ENCODE data around the gene TMEM86B. TPM values are rescaled to one million over a fixed set of nuclear protein-coding genes. Genes with fewer than 3 reads are reported as not detected.
"Not testable (repeated sequence)": the region's sequence is repeated elsewhere in the genome, so short reads cannot be mapped to it uniquely, and the experiment has no call there.

TMEM86B gene
- total RNA-seq, 1 experiment from 2014 or later: 0.47 TPM

DNA sequence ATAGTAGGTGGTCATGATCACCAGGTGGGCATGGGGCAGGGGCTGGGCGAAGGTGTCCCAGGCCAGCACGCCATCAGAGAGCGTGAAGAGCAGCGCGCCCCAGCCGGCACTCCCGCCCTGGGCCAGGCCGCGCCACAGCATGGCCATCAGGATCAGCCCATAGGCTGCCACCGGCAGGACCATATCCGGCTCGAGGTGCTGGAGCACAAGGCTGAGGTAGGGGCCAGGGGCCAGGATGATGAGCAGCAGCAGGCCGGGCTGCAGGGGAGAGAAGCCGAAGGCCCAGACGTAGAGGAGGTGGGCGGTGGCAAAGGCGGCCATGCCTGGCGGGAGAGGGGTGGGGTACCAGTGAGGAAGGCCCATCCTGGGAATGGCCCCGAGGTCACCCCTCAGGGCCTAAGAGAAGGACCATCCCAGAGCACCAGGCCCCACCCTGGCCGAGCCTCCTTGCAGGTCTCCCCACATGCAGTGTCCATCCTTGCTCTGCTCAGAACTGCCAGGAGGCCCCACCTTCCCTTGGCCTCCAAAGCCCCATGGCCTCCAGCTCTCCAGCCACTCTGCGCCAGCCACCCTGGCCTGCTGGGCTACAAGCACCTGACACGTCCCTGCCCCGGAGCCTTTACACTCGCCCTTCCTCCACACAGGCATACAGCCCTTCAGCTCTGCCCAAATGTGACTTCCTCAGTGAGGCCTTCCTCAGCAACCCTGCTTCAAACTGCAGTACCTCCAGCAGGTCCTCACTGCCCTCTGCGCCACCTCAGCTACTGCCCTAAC, 1.1 kb downstream of the TMEM86B start:
- DNase-seq (ENCODE audit: low read depth): no peak
- in situ Hi-C loops (cut with HindIII; ENCODE audit: low pct_unique_long_range_greater_than_20kb, low sequenced_read_pairs): no loop called here

DNA sequence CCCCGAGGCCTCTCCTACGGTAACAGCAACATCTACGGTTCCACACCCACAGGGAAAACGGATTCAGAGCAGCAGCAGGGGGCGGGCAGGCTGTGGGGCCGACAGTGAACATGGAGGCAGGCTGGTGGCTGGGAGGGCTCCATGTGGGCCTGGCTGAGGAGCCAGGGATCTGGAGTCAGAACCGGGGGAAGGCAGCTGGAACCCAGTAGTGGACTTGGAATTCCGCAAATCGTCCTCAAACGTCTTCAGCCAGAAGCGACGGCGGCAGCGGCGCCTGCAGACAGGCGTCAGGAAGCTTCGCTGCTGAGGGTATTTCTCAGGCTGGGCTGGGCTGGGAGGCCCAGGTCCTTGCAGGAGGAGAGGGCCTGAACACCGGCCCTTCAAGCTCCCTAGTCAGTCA, 1.8 kb downstream of the TMEM86B start:
- DNase-seq (ENCODE audit: low read depth): no peak

DNA sequence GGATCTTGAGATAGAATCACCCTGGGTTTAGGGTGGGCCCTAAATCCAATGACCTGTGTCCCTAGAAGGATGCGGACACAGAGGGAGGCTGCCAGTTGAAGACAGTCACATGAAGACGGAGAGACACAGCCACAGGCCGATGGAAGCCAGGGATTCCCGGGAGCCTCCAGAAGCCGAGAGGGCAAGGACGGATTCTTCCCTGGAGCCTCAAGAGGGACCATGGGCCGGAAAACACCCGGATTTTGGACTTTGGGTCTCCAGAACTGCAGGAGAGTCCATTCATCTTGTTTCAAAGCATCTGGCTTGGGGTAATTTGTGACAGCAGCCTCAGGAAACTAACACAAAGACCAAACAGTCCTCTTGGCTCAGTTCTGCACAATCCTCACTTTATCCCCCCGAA, 2.3 kb downstream of the TMEM86B start:
- no peak for DNase-seq (ENCODE audit: low read depth)
- in situ Hi-C loops (cut with HindIII; ENCODE audit: low pct_unique_long_range_greater_than_20kb, low sequenced_read_pairs): no loop called here

More for the DNA sequence above, 1.8 kb downstream of the TMEM86B start:
- in situ Hi-C loops (cut with HindIII; ENCODE audit: low pct_unique_long_range_greater_than_20kb, low sequenced_read_pairs): no loop called here

DNA sequence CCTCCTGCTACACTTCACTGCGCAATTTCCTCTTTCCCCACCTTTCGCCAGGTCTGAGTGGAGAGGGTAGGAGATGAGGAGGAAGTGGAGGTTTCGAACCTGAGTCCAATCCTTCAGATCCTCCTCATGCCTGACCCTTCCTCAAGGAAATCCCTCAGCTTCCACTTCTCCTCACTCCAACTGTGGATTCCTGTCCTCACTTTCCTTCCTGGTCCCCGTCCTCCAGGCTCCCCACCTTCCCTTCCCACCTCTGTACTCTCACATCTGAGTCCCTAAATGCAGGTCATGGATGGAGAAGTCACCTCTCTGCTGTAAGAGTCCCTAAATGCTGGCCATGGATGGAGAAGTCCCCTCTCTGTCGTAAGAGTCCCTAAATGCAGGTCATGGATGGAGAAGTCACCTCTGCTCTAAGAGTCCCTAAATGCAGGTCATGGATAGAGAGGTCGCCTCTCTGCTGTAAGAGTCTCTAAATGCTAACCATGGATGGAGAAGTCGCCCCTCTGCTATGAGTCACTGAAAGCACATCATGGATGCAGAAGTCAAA, 3.1 kb downstream of the TMEM86B start:
- in situ Hi-C loops (cut with HindIII; ENCODE audit: low pct_unique_long_range_greater_than_20kb, low sequenced_read_pairs): no loop called here
- DNase-seq (ENCODE audit: low read depth): no peak

DNA sequence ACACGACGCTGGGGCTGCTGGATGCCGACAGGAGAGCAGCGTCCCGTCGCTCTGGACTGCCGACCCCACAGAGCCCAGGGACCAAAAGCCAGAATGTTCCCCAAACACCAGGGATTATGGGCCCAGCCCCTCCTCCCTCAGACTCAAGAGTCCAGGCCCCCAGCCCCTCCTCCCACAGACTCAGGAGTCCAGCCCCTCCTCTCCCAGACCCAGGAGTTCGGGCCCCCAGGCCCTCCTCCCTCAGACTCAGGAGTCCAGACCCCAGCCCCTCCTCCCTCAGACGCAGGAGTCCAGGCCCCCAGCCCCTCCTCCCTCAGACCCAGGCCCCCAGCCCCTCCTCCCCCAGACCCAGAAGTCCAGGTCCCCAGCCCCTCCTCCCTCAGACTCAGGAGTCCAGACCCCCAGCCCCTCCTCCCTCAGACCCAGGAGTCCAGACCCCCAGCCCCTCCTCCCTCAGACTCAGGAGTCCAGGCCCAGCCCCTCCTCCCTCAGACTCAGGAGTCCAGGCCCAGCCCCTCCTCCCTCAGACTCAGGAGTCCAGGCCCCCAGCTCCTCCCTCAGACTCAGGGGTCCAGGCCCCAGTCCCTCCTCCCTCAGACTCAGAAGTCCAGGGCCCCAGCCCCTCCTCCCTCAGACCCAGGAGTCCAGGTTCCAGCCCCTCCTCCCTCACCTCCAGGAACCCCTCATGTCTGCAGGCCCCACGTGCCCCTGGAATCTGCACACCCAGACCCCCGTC, 3.7 kb downstream of the TMEM86B start:
- DNase-seq (ENCODE audit: low read depth); in situ Hi-C loops (cut with HindIII; ENCODE audit: low pct_unique_long_range_greater_than_20kb, low sequenced_read_pairs): not testable (repeated sequence)

DNA sequence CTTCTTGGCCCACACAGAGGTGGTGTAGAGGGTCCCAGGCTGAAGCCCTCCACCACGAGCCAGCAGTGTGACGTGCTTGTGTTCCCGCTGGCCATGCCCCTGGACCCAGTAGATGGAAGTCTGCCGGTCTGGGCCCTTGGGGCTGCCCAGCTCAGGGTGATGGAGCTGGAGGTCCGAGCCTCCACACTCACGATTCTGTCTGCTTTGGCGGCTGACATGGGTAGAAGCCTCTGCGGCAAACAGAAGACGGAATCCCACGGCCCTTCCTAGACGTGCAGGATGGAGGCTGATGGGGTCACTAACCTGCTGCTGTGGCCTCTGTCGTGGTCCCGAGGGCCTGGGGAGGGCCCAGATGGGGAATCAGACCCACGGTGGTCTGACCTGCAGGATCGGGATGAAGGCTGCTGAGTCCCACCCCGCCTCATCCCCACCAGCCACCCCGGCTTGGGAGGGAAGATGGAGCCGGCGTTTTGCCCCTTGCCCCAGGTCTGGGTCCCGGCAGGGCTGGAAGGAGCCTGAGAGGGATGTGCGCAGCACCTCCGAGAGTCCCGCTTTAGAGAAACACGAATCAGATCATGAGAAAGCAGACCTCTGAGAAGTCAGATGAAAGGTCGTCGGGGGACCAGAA, 4.4 kb downstream of the TMEM86B start:
- in situ Hi-C loops (cut with HindIII; ENCODE audit: low pct_unique_long_range_greater_than_20kb, low sequenced_read_pairs): no loop called here
- DNase-seq (ENCODE audit: low read depth): no peak

DNA sequence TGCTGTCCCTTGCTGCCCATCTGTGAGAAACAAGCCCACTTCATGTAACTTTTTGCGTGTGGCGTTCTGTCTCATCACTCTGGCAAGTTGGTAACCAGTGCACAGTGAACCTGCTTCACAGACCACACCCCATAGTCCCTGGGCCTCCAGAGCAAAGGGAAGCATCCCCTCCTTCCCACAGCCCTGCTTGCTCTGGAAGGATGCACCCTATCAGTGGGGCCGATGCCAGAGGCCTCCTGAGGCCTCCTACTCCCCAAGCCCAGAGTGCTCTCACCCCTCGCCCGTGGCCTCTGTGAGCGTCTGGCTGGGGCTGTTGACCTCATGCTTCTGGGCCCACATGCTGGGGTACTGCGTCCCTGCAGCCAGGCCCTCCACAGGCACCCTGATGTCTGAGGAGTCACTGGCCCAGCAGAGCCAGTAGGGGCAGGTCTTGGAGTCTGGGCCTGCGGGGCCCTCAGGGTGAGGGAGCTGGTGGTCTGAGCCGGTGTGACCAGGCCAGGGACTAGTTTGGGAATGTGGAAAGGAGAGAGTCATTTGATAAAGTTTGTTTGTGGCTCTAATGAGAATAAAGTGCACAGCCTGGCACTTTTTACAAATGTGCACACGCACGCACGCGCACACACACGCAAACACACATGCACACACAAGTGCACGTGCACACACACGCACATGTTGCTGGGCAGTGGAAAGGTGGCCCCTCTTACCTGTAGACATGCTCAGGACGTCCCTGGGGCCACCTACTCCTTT, 5.1 kb downstream of the TMEM86B start:
- in situ Hi-C loops (cut with HindIII; ENCODE audit: low pct_unique_long_range_greater_than_20kb, low sequenced_read_pairs): no loop called here
- no peak for DNase-seq (ENCODE audit: low read depth)

DNA sequence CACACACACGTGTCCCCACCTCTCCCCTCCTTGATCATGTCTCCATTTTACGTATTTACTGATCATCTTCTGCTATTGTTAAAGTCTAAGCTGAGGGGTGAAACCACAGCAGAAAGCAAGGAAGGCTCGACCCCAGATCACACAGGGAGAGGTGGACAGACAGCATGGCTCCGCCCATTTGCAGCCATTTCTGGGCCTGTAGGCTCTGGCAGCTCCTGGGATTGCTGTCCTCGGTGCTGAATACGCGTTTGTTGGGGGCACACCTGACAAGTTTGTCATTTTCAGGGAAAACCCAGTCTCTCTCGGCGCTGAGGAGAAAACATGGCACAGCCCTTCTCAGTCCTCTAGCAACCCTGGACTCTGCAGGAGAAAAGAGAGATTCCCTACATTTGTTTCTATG, 8.0 kb downstream of the TMEM86B start:
- DNase-seq (ENCODE audit: low read depth): peak; percentile 39
- in situ Hi-C loops (cut with HindIII; ENCODE audit: low pct_unique_long_range_greater_than_20kb, low sequenced_read_pairs): no loop called here

DNA sequence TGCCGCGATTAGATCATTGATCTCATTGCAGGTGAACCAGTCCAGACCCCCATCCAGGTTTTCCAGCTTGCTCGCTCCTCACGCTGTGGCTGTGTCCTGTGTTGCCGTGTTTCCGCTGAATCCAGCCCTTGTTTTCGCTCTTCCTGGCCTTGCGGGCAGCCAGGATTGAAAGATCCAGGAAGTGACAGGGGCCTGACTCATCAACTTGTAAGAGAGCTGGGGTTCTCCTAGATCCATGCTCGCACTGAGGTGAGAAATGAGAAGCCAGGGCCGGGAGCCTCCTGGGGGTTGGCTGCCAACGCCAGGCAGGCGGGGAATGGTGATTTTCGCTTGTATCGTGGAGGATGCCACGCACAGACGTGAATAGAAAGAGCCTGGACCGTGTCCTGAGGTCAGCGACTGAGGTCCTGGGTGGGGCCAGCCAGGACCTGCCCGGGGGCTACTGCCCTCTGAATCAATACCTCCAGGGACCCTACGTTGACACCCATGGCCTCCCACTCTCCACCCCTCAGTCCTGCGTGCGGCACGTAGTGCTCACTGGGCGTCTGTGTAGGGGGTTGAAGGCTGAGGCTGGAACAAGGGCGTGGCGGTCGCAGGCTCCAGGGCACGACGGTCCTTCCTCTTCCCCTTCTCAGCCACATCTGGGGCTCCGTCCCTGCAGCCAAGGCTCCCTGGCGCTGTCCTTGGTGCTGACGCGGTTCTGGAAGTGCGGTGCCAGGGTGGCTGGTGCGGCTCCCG, 11.9 kb downstream of the TMEM86B start:
- in situ Hi-C loops (cut with HindIII; ENCODE audit: low pct_unique_long_range_greater_than_20kb, low sequenced_read_pairs): no loop called here
- DNase-seq (ENCODE audit: low read depth): peak; percentile 96

DNA sequence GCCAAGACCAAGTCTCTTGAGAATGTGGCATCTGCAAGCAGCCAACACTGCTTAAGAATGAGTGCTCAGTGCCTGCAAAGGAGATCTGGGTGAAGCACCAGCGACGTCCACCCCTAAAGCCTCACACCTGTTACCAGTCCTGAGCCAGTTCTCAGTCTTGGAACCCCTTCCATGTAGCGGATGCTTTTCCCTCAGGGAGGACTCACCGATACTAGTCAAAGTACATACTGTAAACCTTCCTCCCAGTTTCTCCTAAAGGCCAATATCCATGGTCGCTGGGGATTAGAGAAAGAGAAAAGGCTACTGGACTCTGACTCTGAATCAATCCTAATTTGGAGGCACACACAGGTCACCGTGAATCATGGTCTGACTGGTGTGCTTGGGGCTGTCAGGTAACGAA, 15.0 kb downstream of the TMEM86B start:
- in situ Hi-C loops (cut with HindIII; ENCODE audit: low pct_unique_long_range_greater_than_20kb, low sequenced_read_pairs): no loop called here
- no peak for DNase-seq (ENCODE audit: low read depth)

DNA sequence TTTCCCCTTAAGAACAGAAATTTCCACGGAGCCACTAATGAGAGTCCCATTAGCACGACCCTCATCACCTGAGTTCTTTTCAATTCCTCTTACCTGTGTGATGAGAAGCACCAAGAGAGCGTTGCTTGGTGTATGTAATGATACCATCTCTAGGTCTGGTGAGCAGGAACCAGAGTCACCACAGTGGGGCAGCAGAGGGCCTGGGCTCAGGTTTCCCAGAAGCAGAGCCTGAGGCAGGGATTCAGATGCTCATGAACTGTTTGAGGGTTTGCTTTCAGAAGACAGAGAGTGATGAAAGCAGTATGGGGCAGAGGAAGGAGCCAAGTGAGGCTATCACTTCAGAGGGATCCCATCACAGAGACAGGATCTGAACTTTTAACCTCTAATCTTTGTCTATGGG, 16.1 kb downstream of the TMEM86B start:
- no peak for DNase-seq (ENCODE audit: low read depth)
- in situ Hi-C loops (cut with HindIII; ENCODE audit: low pct_unique_long_range_greater_than_20kb, low sequenced_read_pairs): no loop called here

DNA sequence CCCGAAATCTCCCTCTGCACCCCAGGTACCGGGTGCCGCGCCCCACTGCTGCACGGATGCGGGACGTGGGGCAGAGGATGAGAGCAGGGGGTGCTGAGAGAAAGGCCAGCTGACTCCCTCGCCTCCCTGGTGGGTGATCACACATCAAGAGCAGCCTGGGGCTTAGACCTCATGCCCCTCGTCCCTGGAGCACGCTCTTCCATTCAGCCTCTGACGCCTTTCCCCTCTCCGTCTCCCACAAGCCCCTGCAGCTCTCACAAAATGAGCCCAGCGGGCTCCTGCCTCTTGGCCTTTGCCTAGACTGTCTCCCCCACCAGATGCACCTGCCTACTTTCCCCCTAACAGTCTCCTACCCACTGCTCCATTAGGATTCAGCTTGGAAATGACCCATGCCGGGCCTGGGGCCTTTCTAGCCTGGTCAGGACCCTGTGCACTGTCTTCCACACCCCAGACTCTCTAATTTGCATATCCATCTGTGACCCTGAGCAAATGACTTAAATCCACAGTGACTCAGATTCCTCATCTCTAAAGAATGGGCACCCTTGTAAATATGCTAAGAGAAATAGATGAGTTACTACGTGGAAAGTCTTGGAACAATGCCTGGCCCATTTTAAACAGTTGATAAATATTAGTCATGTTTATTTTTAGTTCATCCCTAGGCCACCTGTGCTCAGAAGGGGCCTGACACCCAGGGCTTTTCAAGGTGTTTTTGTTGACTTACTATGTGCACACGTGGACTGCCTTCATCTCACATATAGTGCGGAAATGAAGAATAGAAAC, 18.7 kb downstream of the TMEM86B start:
- peak; percentile 96 for DNase-seq (ENCODE audit: low read depth)
- in situ Hi-C loops (cut with HindIII; ENCODE audit: low pct_unique_long_range_greater_than_20kb, low sequenced_read_pairs): no loop called here

DNA sequence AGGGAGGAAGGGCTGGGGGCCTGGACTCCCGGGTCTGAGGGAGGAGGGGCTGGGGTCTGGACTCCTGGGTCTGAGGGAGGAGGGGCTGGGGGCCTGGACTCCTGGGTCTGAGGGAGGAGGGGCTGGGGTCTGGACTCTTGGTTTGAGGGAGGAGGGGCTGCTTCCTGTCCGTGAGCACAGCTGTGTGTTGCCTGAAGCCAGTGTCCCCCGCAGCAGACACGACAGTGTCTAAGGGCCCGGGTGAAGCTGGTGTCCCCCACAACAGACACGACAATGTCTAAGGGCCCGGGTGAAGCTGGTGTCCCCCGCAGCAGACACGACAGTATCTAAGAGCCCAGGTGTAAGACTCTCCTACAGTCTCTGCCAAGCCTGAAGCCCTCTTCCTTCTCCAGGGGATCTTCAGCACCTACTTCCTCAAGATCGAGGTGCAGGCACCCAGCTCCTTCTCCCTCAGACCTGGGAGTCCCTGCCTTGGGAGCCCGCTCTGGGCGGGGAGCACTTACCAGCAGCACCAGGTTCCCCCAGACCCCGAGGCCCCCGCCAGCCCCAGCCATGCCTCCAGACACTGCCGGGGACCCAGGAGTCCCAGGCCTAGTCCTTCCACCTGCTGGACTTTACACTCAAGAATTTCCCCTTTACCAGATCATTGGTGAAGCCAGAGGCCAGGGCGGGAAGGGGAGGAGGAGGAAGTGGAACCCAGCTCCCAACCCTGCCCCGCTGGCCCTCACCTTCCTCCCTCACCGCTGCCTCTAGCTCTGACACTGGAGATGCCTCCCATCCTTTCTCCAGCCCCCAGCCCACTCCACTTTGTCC, 19.5 kb downstream of the TMEM86B start, which contains the start of gene PTPRH:
TSS of gene PTPRH (minus strand) at position 622 of the 813 bp plus-strand sequence. CDS start at position 554, 68 bp downstream.
- peak; percentile 69 for DNase-seq (ENCODE audit: low read depth)
- in situ Hi-C loops (cut with HindIII; ENCODE audit: low pct_unique_long_range_greater_than_20kb, low sequenced_read_pairs): no loop called here

DNA sequence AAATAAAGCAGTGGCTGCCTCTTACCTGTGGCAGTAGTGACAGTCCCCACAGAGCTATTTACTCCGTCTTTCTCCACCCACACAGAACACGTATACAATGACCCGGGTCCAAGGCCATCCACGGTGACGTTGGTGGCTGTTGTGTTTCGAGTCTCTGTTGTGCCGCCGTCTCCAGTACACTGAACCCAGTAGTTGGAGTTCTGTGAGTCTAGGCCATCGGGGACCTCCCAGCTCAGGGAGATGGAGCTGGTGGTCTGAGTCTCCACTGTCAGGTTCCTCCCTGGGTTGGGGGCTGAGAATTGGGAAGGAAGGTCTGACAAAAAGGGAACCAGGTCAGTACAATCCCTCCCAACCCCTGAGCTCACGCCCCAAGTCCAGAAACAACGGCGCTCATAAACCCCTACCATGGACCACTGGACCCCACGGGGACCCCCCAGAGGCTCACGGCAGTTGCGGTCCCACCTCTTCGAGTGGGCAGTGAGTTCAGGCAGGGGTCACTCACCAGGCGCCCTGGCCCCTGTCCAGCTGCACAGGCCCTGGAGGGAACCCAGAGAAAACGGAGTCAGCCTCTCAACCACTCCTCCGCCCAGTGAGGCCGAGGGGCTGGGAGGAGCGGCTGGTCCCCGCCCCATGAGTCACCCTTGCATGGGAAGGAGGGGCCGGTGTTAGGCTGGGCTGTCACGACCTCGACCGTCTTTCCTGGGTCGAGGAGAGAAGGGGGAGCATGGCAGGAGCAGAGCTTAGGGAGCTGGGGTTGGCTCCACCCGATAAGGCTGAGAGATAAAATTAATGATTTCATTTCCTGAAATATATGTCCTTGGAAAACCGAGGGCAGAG, 21.7 kb downstream of the TMEM86B start:
- DNase-seq (ENCODE audit: low read depth): peak; percentile 95
- in situ Hi-C loops (cut with HindIII; ENCODE audit: low pct_unique_long_range_greater_than_20kb, low sequenced_read_pairs): no loop called here

DNA sequence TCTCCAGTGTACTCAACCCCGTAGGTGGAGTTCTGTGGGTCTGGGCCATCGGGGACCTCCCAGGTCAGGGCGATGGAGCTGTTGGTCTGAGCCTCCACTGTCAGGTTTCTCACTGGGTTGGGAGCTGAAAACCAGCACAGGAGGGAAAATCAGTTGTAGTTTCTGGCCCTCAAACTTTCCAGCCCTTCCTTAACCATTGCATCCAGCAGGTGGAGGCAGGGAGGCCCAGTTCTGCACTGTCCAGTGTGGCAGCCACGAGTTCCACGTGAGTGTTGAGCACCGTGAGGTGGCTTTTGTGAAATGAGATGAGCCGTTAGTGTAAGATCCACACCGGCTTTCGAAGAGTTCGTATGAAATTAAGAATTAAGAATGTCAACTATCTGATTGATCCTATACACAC, 26.4 kb downstream of the TMEM86B start:
- in situ Hi-C loops (cut with HindIII; ENCODE audit: low pct_unique_long_range_greater_than_20kb, low sequenced_read_pairs); DNase-seq (ENCODE audit: low read depth): not testable (repeated sequence)

All from Caki2 (cell line).